ENCODE data around the gene PFAS.
"Not testable (repeated sequence)": the region's sequence is repeated elsewhere in the genome, so short reads cannot be mapped to it uniquely, and the experiment has no call there.

PFAS gene

GRCh38 chr17:8210761-8211458 lies 38.2 kb upstream of the PFAS start:
- POLR2A ChIA-PET: interaction anchor here (0.7 to 1.5 kb wide), 4 partner anchors 12 to 77 kb away, joined by 3 to 9 read pairs (median 6); partner anchors contain the start of gene BORCS6
- TF ChIP-seq CTCF (IDR thresholded peaks at IDR 0.05; ENCODE audit: insufficient read depth, low read length, missing control alignments): no peak
- CTCF ChIA-PET: interaction anchor here (0.6 to 2.0 kb wide), 7 partner anchors 8 to 692 kb away, joined by 3 to 8 read pairs (median 4); no protein-coding TSS in a partner anchor
- DNase-seq (ENCODE audit: low read depth, low spot score): no peak
- peak overlapping the region; percentile 89 for H3K4me3 ChIP-seq (ENCODE audit: low read depth, low read length)

- no peak for TF ChIP-seq CTCF (IDR thresholded peaks at IDR 0.05; ENCODE audit: insufficient read depth, low read length, missing control alignments)
- H3K4me3 ChIP-seq (ENCODE audit: low read depth, low read length): no peak overlapping the region
- no peak for DNase-seq (ENCODE audit: low read depth, low spot score)
- ChIA-PET CTCF (no interaction called here), POLR2A (no interaction called here)
Measured at GRCh38 chr17:8212312-8213180, 36.5 kb upstream of the PFAS start.

GRCh38 chr17:8214000-8214399 lies 35.1 kb upstream of the PFAS start:
- POLR2A ChIA-PET; H3K4me3 ChIP-seq (ENCODE audit: low read depth, low read length); DNase-seq (ENCODE audit: low read depth, low spot score): not testable (repeated sequence)
- CTCF ChIA-PET: interaction anchor here (1.1 kb wide), 1 partner anchor 95 kb away, joined by 4 read pairs; no protein-coding TSS in a partner anchor

GRCh38 chr17:8220783-8221662 lies 28.1 kb upstream of the PFAS start:
- H3K4me3 ChIP-seq (ENCODE audit: low read depth, low read length): peak overlapping the region; percentile 70
- DNase-seq (ENCODE audit: low read depth, low spot score): peak; percentile 79
- POLR2A ChIA-PET: interaction anchor here (0.7 to 3.9 kb wide), 6 partner anchors 27 to 101 kb away, joined by 3 to 29 read pairs (median 8); partner anchors contain the start of genes BORCS6 and CTC1
- TF ChIP-seq CTCF (IDR thresholded peaks at IDR 0.05; ENCODE audit: insufficient read depth, low read length, missing control alignments): no peak
- CTCF ChIA-PET: interaction anchor here (1.0 to 4.6 kb wide), 9 partner anchors 10 to 102 kb away, joined by 3 to 21 read pairs (median 5); partner anchors contain the start of genes ALOXE3 and SLC25A35

GRCh38 chr17:8221663-8222379 lies 27.3 kb upstream of the PFAS start:
- ChIA-PET POLR2A (interaction anchor here (0.5 to 3.9 kb wide), 10 partner anchors 11 to 102 kb away, joined by 3 to 29 read pairs (median 5); partner anchors contain the start of genes AURKB, BORCS6 and CTC1), CTCF (interaction anchor here (1.0 to 4.6 kb wide), 13 partner anchors 11 to 103 kb away, joined by 3 to 21 read pairs (median 5); partner anchors contain the start of genes ALOXE3, PFAS and SLC25A35)
- no peak for TF ChIP-seq CTCF (IDR thresholded peaks at IDR 0.05; ENCODE audit: insufficient read depth, low read length, missing control alignments)
- DNase-seq (ENCODE audit: low read depth, low spot score): peak; percentile 62
- peak overlapping the region; percentile 89 for H3K4me3 ChIP-seq (ENCODE audit: low read depth, low read length)

All from AG04449 (cell line).